RPMI8226 (cell line): ENCODE data around the gene KHNYN.
A peak's percentile ranks its signal among the peaks of the same experiment; 100 is the strongest.
"Not testable (repeated sequence)": the region's sequence is repeated elsewhere in the genome, so short reads cannot be mapped to it uniquely, and the experiment has no call there.

Experiments
- DNase-seq: peaks from one replicate; pipeline ENCODE4 v3.0.0-alpha.2; 2015

KHNYN gene

GRCh38 chr14:24481622-24482324, 52.0 kb downstream of the KHNYN start:
- peak; percentile 27 for DNase-seq

GRCh38 chr14:24482699-24483303, 53.0 kb downstream of the KHNYN start:
- DNase-seq = not testable (repeated sequence)

- peak; percentile 21 for DNase-seq
Measured at GRCh38 chr14:24483604-24484252, 54.0 kb downstream of the KHNYN start.
